Measurements from ENCODE around the gene SLAMF7.

GRCh38 chr1:160772331-160772730 lies 33.3 kb downstream of the SLAMF7 start:
- no peak for TF ChIP-seq CTCF (conservative IDR thresholded peaks at IDR 0.05)
- no peak for TF ChIP-seq ZFX (IDR thresholded peaks at IDR 0.05)

Measured in C4-2B (cell line).